A549 (cell line): ENCODE data around the gene PLEKHA5. TPM values are rescaled to one million over a fixed set of nuclear protein-coding genes. Genes with fewer than 3 reads are reported as not detected.
"Not testable (repeated sequence)": the region's sequence is repeated elsewhere in the genome, so short reads cannot be mapped to it uniquely, and the experiment has no call there.

ENCODE experiments used
- ATAC-seq, 2 experiments: fragments of 200-7000 bp in 1 of 2; fragments of >200 bp in 1 of 2; cut with Nextera tagmentation in 1 of 2; cut with Tn5 transposase in 1 of 2; 3 replicates each; pipeline versions ENCODE4 v1.8.0 to v1.9.1; 2018 to 2020; ENCODE audit warnings: mild to moderate bottlenecking in 1 of 2, moderate library complexity in 1 of 2
- CTCF ChIA-PET: fragments of 300-600 bp; sonication (Branson Sonifier 250); formaldehyde crosslinking; extraction: SDS; loops from one replicate; lab custom pipeline; 2021; ENCODE audit warnings: antibody characterized with exemption, inconsistent platforms; lab: Yijun Ruan, JAX
- POLR2A ChIA-PET: fragments of 350-600 bp; formaldehyde crosslinking; extraction: SDS; loops from one replicate; lab custom pipeline; 2021; ENCODE audit warnings: antibody characterized with exemption, inconsistent platforms; lab: Yijun Ruan, JAX
- DNase-seq, 2 experiments: peaks; one replicate each; pipeline versions ENCODE4 v3.0.0 to v3.0.0-alpha.2; 2011 to 2016; ENCODE audit warnings: low read depth in 1 of 2, low spot score in 1 of 2
- FAIRE-seq: peaks from 2 replicates; lab custom pipeline; 2011; peaks lifted over from hg19 to GRCh38; lab: Jason Lieb, UNC
- H3K27ac ChIP-seq, 2 experiments: fragments of >200 bp; sonication (Bioruptor Twin); formaldehyde crosslinking; 3 replicates each; pipeline ENCODE4 v1.5.1; 2016 to 2017
- H3K4me1 ChIP-seq: fragments of >200 bp; sonication (Bioruptor Twin); formaldehyde crosslinking; 3 replicates; pipeline ENCODE4 v1.6.1; 2016
- H3K4me2 ChIP-seq: fragments of >200 bp; sonication (Bioruptor Twin); formaldehyde crosslinking; 3 replicates; pipeline ENCODE4 v1.6.1; 2016
- H3K4me3 ChIP-seq: fragments of >200 bp; sonication (Bioruptor Twin); formaldehyde crosslinking; 3 replicates; pipeline ENCODE4 v1.5.1; 2016
- H3K9me3 ChIP-seq: fragments of >200 bp; sonication (Bioruptor Twin); formaldehyde crosslinking; 3 replicates; pipeline ENCODE4 v1.6.1; 2016
- BHLHE40 ChIP-seq: IDR thresholded peaks from 2 replicates; pipeline ENCODE4 v1.6.1; 2012; ENCODE audit warnings: low read depth, low read length, inconsistent platforms
- CEBPB ChIP-seq, 2 experiments: fragments of >200 bp in 1 of 2; sonication (Bioruptor Twin) in 1 of 2; formaldehyde crosslinking in 1 of 2; IDR thresholded peaks; 2 replicates each; pipeline ENCODE4 v1.6.1; 2012 to 2016
- EHF ChIP-seq: fragments of 250-450 bp; sonication (Bioruptor Pico); IDR thresholded peaks from 2 replicates; pipeline ENCODE4 v1.5.0; 2020; ENCODE audit warnings: mild to moderate bottlenecking
- EHMT2 ChIP-seq: fragments of 200-600 bp; sonication (generic); IDR thresholded peaks from 2 replicates; pipeline ENCODE4 v1.6.1; 2016; ENCODE audit warnings: antibody characterized with exemption, low read depth, mild to moderate bottlenecking, moderate library complexity
- HDAC2 ChIP-seq: fragments of 200-600 bp; sonication (generic); IDR thresholded peaks from 2 replicates; pipeline ENCODE4 v1.6.1; 2016
- HEYL ChIP-seq: fragments of 250-450 bp; sonication (Bioruptor Pico); IDR thresholded peaks from 2 replicates; pipeline ENCODE4 v1.8.0; 2021; ENCODE audit warnings: mild to moderate bottlenecking, moderate library complexity
- HOXA7 ChIP-seq: fragments of 250-450 bp; sonication (Bioruptor Pico); IDR thresholded peaks from 2 replicates; pipeline ENCODE4 v1.5.0; 2020; ENCODE audit warnings: mild to moderate bottlenecking, moderate library complexity
- JUN ChIP-seq, 2 experiments: fragments of >200 bp; sonication (Bioruptor Twin); formaldehyde crosslinking; IDR thresholded peaks; 2 replicates in 1 of 2; 3 replicates in 1 of 2; pipeline ENCODE4 v1.6.1; 2016 to 2017
- KDM1A ChIP-seq: fragments of 200-600 bp; sonication (generic); IDR thresholded peaks from 2 replicates; pipeline ENCODE4 v1.6.1; 2016; ENCODE audit warnings: low read depth, mild to moderate bottlenecking
- MYC ChIP-seq: IDR thresholded peaks from 2 replicates; pipeline ENCODE4 v1.6.1; 2012; ENCODE audit warnings: mild to moderate bottlenecking, inconsistent platforms, low read length, improper control_type of control experiment, borderline replicate concordance
- NPAS2 ChIP-seq: fragments of 250-450 bp; sonication (Bioruptor Pico); IDR thresholded peaks from 2 replicates; pipeline ENCODE4 v1.8.0; 2022; ENCODE audit warnings: mild to moderate bottlenecking, moderate library complexity, borderline replicate concordance
- RAD21 ChIP-seq, 2 experiments: fragments of >200 bp in 1 of 2; sonication (Bioruptor Twin) in 1 of 2; formaldehyde crosslinking in 1 of 2; IDR thresholded peaks in 1 of 2; conservative IDR thresholded peaks in 1 of 2; 2 replicates in 1 of 2; 3 replicates in 1 of 2; pipeline ENCODE4 v1.6.1; 2012 to 2018; ENCODE audit warnings: inconsistent platforms in 1 of 2
- RFX5 ChIP-seq: fragments of 450-650 bp; IDR thresholded peaks from 2 replicates; pipeline ENCODE4 v1.7.1; 2014; ENCODE audit warnings: antibody characterized with exemption, mild to moderate bottlenecking, moderate library complexity
- SREBF2 ChIP-seq: fragments of 450-650 bp; IDR thresholded peaks from 2 replicates; pipeline ENCODE4 v1.6.1; 2014; ENCODE audit warnings: mild to moderate bottlenecking, moderate library complexity
- ZC3H11A ChIP-seq: fragments of 450-650 bp; IDR thresholded peaks from 2 replicates; pipeline ENCODE4 v1.6.1; 2014; ENCODE audit warnings: antibody characterized with exemption, mild to moderate bottlenecking
- WGBS: methylation state at CpG from one replicate; pipeline ENCODE4 v1.1.6; 2017; ENCODE audit errors: missing lambda C conversion rate; 5-methylcytosine and 5-hydroxymethylcytosine counted together
- polyA plus RNA-seq, 4 experiments: library from polyadenylated mRNA; depleted of rRNA in 3 of 4; stranded (reverse); fragments of >200 nt; fragmentation: RNase III in 1 of 4; extraction: RNeasy Plus Mini Kit Qiagen cat#74134 plus additional on column Dnase treatment in 1 of 4; gene quantifications; 2 replicates in 3 of 4; 3 replicates in 1 of 4; pipeline ENCODE4 v1.2.3, GENCODE V29; 2011 to 2017
- TF ChIP-seq, protein P1 (sequence below): IDR thresholded peaks from 2 replicates; pipeline ENCODE4 v1.6.1; 2012
- TF ChIP-seq, protein P2 (sequence below): fragments of 250-450 bp; sonication (Bioruptor Pico); IDR thresholded peaks from 2 replicates; pipeline ENCODE4 v1.5.0; 2020; ENCODE audit warnings: low read depth, mild to moderate bottlenecking, moderate library complexity
- TF ChIP-seq, protein P3 (sequence below): fragments of 200-600 bp; sonication (generic); IDR thresholded peaks from 2 replicates; pipeline ENCODE4 v1.6.1; 2016; ENCODE audit warnings: antibody characterized with exemption, mild to moderate bottlenecking, moderate library complexity

The PLEKHA5 gene
- polyA plus RNA-seq, 2 of the 4 experiments (the other 2 are of a cell fraction), result 7.6 to 13.2 TPM

DNA sequence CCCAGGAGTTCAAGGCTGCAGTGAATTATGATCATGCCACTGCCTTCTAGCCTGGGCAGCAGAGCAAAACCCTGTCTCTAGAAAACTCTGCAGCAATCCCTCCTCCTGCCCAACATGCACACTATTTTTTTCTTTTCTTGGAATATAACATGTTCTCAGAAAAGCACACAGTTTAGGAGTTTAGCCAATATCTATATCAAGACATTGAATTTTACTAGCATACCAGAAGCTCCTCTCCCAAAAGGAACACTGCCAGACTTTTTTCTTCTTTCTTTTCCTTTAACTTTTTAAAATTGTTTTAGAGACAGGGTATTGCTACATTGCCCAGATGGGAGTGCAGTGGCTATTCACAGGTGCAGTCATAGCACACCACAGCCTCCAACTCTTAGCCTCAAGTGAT, 202.7 kb downstream of the PLEKHA5 start (continued):
- TF ChIP-seq ZC3H11A (no peak), SREBF2 (no peak)
- TF ChIP-seq, protein P1, sequence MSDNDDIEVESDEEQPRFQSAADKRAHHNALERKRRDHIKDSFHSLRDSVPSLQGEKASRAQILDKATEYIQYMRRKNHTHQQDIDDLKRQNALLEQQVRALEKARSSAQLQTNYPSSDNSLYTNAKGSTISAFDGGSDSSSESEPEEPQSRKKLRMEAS, result no peak

DNA sequence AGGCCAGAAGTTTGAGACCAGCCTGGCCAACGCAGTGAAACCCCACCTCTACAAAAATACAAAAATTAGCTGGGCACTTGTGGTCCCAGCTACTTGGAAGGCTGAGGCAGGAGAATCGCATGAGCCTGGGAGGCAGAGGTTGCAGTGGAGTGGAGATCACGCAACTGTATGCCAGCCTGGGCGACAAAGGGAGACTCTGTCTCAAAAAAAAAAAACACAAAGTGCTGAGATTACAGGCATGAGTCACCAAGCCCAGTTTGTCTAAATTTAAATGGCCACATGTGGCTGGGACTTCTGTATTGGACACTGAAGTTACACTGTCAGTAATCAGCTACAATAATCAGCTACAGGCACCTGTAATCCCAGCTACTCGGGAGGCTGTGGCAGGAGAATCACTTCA, 208.9 kb downstream of the PLEKHA5 start:
- no peak for ATAC-seq

DNA sequence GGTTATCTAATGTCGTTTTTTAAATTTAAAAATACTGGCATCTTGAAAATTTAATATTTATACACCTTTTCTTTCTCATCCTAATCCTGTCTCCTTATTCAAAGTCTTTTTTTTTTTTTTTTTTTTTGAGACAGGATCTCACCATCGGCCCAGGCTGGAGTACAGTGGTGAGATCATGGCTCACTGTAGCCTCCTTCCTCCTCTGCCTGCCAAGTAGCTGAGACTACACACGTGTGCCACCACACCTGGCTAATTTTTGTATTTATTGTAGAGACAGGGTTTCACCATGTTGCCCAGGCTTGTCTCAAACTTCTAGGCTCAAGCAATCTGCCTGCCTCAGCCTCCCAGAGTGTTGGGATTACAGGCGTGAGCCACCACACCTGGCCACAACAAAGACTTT, 221.3 kb downstream of the PLEKHA5 start:
- POLR2A ChIA-PET, result interaction anchor here (0.7 kb wide), 1 partner anchor 89 kb away, joined by 5 read pairs; no protein-coding TSS in a partner anchor

More for the DNA sequence above, 208.9 kb downstream of the PLEKHA5 start:
- Histone ChIP-seq H3K27ac (no peak overlapping the region), H3K9me3 (peaks cover 6% of the 10 kb centered on the region; the same call in 1 of the 3 replicates), H3K4me3 (no peak overlapping the region), H3K4me1 (no peaks in the 10 kb centered on the region), H3K4me2 (no peak overlapping the region)
- POLR2A ChIA-PET, result no interaction called here
- CTCF ChIA-PET, result no interaction called here
- WGBS, result 91% methylated on average over 5 of the region's 5 CpGs
- DNase-seq, result no peak
- no peak for FAIRE-seq
- TF ChIP-seq, protein P1, result no peak
- TF ChIP-seq ZC3H11A (no peak), HOXA7 (CRISPR knock-in tag) (no peak), HDAC2 (no peak), KDM1A (no peak), NPAS2 (CRISPR knock-in tag) (no peak), HEYL (CRISPR knock-in tag) (no peak), CEBPB (IDR thresholded peaks at IDR 0.05) (no peak), EHMT2 (no peak), MYC (no peak), RFX5 (no peak), EHF (CRISPR knock-in tag) (no peak)
- TF ChIP-seq, protein P2, sequence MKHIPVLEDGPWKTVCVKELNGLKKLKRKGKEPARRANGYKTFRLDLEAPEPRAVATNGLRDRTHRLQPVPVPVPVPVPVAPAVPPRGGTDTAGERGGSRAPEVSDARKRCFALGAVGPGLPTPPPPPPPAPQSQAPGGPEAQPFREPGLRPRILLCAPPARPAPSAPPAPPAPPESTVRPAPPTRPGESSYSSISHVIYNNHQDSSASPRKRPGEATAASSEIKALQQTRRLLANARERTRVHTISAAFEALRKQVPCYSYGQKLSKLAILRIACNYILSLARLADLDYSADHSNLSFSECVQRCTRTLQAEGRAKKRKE (CRISPR knock-in tag), result no peak
- TF ChIP-seq, protein P3, sequence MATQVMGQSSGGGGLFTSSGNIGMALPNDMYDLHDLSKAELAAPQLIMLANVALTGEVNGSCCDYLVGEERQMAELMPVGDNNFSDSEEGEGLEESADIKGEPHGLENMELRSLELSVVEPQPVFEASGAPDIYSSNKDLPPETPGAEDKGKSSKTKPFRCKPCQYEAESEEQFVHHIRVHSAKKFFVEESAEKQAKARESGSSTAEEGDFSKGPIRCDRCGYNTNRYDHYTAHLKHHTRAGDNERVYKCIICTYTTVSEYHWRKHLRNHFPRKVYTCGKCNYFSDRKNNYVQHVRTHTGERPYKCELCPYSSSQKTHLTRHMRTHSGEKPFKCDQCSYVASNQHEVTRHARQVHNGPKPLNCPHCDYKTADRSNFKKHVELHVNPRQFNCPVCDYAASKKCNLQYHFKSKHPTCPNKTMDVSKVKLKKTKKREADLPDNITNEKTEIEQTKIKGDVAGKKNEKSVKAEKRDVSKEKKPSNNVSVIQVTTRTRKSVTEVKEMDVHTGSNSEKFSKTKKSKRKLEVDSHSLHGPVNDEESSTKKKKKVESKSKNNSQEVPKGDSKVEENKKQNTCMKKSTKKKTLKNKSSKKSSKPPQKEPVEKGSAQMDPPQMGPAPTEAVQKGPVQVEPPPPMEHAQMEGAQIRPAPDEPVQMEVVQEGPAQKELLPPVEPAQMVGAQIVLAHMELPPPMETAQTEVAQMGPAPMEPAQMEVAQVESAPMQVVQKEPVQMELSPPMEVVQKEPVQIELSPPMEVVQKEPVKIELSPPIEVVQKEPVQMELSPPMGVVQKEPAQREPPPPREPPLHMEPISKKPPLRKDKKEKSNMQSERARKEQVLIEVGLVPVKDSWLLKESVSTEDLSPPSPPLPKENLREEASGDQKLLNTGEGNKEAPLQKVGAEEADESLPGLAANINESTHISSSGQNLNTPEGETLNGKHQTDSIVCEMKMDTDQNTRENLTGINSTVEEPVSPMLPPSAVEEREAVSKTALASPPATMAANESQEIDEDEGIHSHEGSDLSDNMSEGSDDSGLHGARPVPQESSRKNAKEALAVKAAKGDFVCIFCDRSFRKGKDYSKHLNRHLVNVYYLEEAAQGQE, result no peak

DNA sequence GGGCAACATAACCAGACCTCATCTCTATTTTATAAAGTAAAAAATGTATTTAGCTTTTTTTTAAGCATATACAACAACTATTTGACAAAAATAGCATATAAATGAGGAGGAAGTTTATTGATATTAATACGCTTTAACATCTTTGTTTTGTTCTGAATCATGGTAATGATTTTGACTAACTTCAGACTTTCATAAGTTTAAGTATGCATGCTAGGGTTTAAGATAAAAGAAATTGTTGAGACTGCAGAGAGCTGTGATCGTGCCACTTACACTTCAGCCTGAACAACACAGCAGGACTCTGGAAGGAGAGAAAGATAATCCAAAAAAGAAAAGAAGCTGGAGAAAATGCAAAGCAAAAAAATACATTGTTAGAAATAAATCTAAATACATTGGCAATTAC, 221.8 kb downstream of the PLEKHA5 start:
- CTCF ChIA-PET, result no interaction called here
- WGBS, result 91% methylated on average over 2 of the region's 2 CpGs
- DNase-seq (no peak), ATAC-seq (no peak), FAIRE-seq (no peak)
- Histone ChIP-seq H3K4me3 (no peak overlapping the region), H3K4me2 (no peak overlapping the region), H3K9me3 (peaks cover 12% of the 10 kb centered on the region; the same call in 2 of the 3 replicates), H3K27ac (no peak overlapping the region), H3K4me1 (no peaks in the 10 kb centered on the region)
- POLR2A ChIA-PET, result no interaction called here
- no peak for TF ChIP-seq JUN (IDR thresholded peaks at IDR 0.05)
- TF ChIP-seq BHLHE40, result no peak
- no peak for TF ChIP-seq RAD21 (conservative IDR thresholded peaks at IDR 0.05 in 1 of 2, IDR thresholded peaks at IDR 0.05 in 1 of 2)

More for the DNA sequence above, 221.3 kb downstream of the PLEKHA5 start:
- not testable (repeated sequence) for DNase-seq, H3K4me2 ChIP-seq, H3K4me1 ChIP-seq, FAIRE-seq, ATAC-seq, H3K4me3 ChIP-seq, H3K27ac ChIP-seq
- CTCF ChIA-PET, result interaction anchor here (0.7 kb wide), 1 partner anchor 17 kb away, joined by 3 read pairs; no protein-coding TSS in a partner anchor
- WGBS, result 82% methylated on average over 4 of the region's 4 CpGs
- H3K9me3 ChIP-seq, result peaks cover 12% of the 10 kb centered on the region; the same call in 2 of the 3 replicates
